ENCODE data around the gene CD44.

DNA sequence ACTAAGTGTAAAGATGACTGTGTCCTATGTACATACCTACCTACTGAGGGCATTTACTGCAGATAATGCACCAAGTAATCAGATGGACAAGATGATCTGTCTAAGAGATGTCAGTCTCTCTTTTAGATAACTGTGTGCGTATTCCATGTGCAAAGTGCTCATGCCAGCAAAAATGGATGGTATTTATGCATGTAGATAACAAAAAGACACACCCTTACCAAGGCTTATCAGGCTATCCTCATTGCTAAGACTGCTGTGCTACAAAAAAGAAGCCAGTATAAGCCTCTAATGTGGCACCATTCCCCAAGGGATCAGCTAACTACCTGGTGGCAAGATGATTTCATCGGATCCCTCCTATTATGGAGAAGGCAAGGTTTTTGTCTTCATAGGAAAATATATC, 34.3 kb upstream of the CD44 start:
- TF ChIP-seq, protein P1, sequence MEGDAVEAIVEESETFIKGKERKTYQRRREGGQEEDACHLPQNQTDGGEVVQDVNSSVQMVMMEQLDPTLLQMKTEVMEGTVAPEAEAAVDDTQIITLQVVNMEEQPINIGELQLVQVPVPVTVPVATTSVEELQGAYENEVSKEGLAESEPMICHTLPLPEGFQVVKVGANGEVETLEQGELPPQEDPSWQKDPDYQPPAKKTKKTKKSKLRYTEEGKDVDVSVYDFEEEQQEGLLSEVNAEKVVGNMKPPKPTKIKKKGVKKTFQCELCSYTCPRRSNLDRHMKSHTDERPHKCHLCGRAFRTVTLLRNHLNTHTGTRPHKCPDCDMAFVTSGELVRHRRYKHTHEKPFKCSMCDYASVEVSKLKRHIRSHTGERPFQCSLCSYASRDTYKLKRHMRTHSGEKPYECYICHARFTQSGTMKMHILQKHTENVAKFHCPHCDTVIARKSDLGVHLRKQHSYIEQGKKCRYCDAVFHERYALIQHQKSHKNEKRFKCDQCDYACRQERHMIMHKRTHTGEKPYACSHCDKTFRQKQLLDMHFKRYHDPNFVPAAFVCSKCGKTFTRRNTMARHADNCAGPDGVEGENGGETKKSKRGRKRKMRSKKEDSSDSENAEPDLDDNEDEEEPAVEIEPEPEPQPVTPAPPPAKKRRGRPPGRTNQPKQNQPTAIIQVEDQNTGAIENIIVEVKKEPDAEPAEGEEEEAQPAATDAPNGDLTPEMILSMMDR (IDR thresholded peaks at IDR 0.05), result no peak
- TF ChIP-seq POLR2A (IDR thresholded peaks at IDR 0.05), result no peak

Data from thyroid gland (tissue), 4 donors.